GM06990 (cell line): Measurements from ENCODE around the gene PDCD11.

Source experiments
- DNase-seq: peaks from one replicate; pipeline ENCODE4 v3.0.0-alpha.2; 2011; ENCODE audit not compliant: insufficient read length; ENCODE audit errors: extremely low read depth
- H3K27me3 ChIP-seq: replicated peaks from 2 replicates; pipeline ENCODE4 v1.6.0; 2011; ENCODE audit warnings: low read length; ENCODE audit not compliant: control insufficient read depth, insufficient read depth
- H3K36me3 ChIP-seq: 2 replicates; pipeline ENCODE4 v1.5.1; 2011; ENCODE audit warnings: low read length; ENCODE audit not compliant: control insufficient read depth, insufficient read depth
- H3K4me3 ChIP-seq: replicated peaks from 2 replicates; pipeline ENCODE4 v1.5.1; 2011; ENCODE audit warnings: low read depth, mild to moderate bottlenecking, control low read depth, low read length
- CTCF ChIP-seq: IDR thresholded peaks from 2 replicates; pipeline ENCODE4 v1.5.1; 2011; ENCODE audit warnings: low read length, control low read depth, mild to moderate bottlenecking, inconsistent platforms; ENCODE audit not compliant: insufficient read depth, poor library complexity, severe bottlenecking

The PDCD11 gene

GRCh38 chr10:103495321-103495720 is 98.9 kb downstream of the PDCD11 start:
- H3K36me3 ChIP-seq = no peaks in the 10 kb centered on the region
- no peak for TF ChIP-seq CTCF
- DNase-seq = no peak
- peaks cover 5% of the 10 kb centered on the region for H3K27me3 ChIP-seq
- no peak overlapping the region for H3K4me3 ChIP-seq
